Fibroblast of skin of right quadriceps (primary cell): ENCODE measurements around the gene SMYD5.
"Not testable (repeated sequence)": the region's sequence is repeated elsewhere in the genome, so short reads cannot be mapped to it uniquely, and the experiment has no call there.

Experiments used
- DNase-seq: peaks from one replicate; pipeline ENCODE4 v3.0.0-alpha.2; 2013

SMYD5 gene

DNA sequence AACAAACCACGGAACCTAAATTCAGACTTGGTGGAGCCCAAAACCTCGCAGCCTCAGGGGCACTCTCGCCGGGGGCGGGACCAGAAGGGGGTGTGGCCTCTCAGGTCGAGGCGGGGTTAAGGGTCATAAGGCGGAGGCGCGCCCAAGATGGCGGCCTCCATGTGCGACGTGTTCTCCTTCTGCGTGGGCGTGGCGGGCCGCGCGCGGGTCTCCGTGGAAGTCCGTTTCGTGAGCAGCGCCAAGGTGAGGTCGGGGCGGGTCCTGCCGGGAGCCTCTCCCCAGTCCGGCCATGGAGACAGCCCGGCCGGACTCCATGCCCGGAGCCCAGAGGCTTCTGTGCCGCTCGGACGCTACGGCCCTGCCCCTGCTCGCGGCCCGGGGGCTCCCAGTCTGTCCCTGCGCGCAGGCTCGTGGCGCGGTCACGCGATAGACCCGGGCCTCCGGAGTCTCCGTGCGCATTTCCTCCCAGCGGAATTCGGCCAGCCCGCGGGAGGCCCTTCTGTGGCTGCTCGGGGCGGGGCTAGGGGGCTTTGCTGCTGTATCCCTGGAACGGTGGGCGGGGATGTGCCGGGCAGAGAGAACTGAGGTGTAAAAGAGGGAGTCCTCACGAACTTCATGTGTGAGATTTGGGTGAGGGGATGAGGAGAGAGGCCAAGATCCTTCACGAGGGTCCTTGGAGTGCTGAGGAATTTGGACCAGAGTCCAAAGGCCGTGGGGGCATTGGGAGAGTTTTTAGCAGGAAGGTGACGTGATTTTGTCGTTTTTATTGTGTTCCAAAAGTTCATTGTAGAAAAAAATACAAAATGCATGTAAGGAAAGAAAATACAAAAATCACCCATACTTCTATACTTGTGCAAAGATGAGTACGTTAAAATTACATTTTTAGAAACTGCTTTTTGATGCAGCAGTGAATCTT is at the start of gene SMYD5:
Gene SMYD5 (plus strand): TSS at position 126 of the 916 bp plus-strand sequence. CDS start 22 bp downstream, at position 148.
- peak; percentile 76 for DNase-seq

DNA sequence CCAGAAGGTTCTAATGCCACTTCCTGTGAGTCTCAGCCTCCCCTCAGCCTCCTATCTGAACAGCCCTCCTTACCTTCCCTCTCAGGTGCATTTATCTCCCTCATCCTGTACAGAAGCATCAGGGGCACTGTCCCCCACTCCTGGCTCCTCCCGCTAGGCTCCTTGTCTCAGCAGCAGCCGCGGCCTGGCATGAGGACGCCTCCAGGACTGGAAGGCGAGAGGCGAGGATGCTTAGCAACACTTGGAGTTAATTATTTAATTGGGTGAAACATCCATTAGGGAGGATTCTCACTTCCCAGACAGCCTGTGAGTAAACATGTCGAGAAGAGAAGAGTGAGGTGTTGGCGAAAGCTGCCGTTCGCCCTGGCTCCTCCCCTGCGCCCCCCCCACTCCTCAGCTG is 48.1 kb upstream of the SMYD5 start:
- not testable (repeated sequence) for DNase-seq

DNA sequence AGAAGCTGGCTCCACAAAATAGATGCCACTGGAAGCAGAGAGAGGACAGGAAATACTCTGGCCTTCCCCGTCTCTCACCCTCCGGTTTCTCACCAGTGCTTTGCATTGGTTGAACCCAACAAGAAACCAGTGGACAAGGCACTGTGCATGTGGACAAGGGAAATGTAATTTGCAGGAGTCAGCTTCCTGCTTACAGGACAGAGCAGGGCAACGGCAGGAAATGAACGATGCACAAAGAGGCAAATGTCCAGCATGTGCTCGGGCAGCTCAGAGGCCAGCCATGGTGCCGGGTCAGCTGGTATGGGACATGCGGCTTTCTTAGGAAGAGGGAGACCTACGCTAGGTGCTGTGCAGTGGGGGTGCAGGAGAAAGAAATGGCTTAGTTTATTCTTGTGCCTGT is 47.2 kb upstream of the SMYD5 start:
- DNase-seq, result not testable (repeated sequence)

GRCh38 chr2:73168348-73168747 is 45.7 kb upstream of the SMYD5 start:
- DNase-seq, result not testable (repeated sequence)

- not testable (repeated sequence) for DNase-seq
Observed at GRCh38 chr2:73170341-73170740, 43.7 kb upstream of the SMYD5 start.

GRCh38 chr2:73172963-73173362 is 41.1 kb upstream of the SMYD5 start:
- peak; percentile 48 for DNase-seq

DNA sequence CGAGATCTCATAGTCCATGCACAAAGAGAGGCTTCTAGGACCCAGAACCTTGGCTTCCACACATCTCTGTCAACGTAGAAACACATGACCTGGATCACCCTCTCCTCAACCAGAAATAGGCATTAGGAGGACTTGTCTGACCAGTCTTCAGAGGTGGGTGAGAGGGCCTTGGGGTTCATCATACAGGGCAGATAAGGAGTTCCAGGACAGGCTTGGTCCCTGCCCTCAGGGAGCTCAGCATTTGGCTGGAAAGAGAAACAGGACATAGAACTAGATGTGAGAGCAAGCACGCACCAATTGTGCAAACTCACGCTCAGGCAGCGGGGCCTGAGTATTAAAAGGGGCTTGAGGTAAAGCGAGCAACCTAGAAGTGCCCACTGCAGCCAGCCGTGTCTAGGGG is 40.3 kb upstream of the SMYD5 start:
- no peak for DNase-seq

GRCh38 chr2:73174244-73174643 is 39.8 kb upstream of the SMYD5 start:
- no peak for DNase-seq

- no peak for DNase-seq
Observed at GRCh38 chr2:73174941-73175662, 38.9 kb upstream of the SMYD5 start.

GRCh38 chr2:73175663-73176204 is 38.3 kb upstream of the SMYD5 start:
- DNase-seq, result peak; percentile 58

- peak; percentile 13 for DNase-seq
Observed at GRCh38 chr2:73176205-73176880, 37.7 kb upstream of the SMYD5 start.

DNA sequence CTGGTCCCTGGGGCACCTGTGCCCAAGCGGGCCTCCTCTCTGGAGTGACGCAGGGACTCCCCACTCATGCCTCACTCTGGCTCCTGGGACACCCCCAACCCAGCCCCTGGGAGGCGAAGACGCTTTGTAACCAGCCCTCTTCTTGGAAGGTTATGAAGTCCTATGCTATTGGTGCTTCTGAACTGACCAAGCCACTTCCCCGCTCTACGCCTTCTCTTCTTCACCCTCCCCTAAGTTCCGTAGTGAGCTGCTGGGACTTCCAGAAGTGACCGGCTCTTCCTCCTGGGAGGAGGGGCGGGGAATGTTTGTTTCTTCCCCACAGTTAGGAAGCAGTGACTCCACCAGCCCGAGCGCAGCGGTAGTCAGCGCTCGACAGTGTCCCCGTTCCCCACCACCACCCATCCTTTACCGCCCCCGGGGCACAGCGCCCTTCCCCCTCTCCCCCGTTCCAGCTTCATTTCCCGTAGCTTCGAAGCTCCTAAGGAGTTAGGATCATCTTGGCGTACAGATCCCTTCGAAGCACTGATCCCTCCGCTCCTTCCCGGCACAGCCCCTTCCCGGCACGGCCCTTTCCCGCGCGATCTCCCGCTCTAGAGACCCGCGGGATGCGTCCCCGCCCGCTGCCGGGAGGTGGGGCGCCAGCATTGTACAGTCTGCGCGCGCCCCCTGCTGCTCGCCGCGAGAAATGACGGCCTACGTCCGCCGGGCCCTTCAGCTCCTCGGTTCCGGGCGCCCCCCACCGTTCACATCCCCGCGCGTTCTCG is 37.0 kb upstream of the SMYD5 start:
- peak; percentile 83 for DNase-seq

GRCh38 chr2:73177645-73178255 is 36.3 kb upstream of the SMYD5 start:
- DNase-seq, result no peak

GRCh38 chr2:73185965-73186364 is 28.1 kb upstream of the SMYD5 start:
- DNase-seq, result no peak

- DNase-seq, result no peak
Observed at GRCh38 chr2:73187549-73187948, 26.5 kb upstream of the SMYD5 start.

- no peak for DNase-seq
Observed at GRCh38 chr2:73197579-73197978, 16.5 kb upstream of the SMYD5 start.

- not testable (repeated sequence) for DNase-seq
Observed at GRCh38 chr2:73200281-73200680, 13.8 kb upstream of the SMYD5 start.

DNA sequence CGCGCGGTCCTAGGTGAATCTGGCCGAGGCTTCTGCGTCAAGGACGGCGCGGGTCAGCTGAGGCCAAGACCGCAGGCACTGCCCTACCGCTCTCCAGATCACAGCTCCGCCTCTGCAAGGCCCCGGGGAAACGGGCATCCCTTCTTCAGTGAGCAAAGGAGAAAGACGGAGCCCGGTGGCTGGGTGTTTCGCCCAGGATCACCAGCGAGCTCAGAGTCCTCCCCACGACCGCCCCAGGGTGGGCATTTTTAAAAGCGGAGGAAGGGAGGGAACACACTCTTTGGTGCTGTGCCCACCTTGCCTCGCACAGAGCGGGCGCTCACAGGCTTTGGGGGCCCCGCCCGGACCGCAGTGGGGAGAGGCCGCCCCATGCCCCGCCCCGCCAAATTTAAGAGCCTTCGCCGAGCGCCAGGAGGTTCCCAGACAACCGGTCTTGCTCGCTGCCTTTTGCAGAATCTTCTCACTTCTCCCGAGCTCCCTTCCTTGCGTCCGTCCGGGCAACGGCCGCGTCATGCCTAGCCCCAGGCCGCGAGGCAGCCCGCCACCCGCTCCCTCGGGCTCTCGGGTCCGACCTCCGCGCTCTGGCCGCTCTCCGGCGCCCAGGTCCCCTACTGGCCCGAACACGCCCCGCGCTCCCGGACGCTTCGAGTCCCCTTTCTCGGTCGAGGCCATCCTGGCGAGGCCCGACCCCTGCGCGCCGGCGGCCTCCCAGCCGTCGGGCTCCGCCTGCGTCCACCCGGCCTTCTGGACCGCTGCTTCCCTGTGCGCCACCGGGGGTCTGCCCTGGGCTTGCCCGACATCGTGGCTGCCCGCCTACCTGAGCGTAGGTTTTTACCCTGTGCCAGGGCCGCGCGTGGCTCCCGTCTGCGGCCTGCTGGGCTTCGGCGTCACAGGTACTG is 11.6 kb upstream of the SMYD5 start, which contains the start of gene NOTO:
Gene NOTO (plus strand): TSS at position 419 of the 899 bp plus-strand sequence. CDS start 93 bp downstream, at position 512.
- DNase-seq, result no peak

GRCh38 chr2:73203055-73203681 is 10.9 kb upstream of the SMYD5 start:
- no peak for DNase-seq

GRCh38 chr2:73205611-73206010 is 8.4 kb upstream of the SMYD5 start:
- peak; percentile 62 for DNase-seq
